Brain microvascular endothelial cell (primary cell): Measurements from ENCODE around the gene NTM.

Experiments
- DNase-seq: peaks from one replicate; pipeline ENCODE4 v3.0.0-alpha.2; 2020
- H3K27ac ChIP-seq: fragments of 250-450 bp; sonication (Bioruptor Pico); 2 replicates; pipeline ENCODE4 v1.5.1; 2020; ENCODE audit warnings: mild to moderate bottlenecking, moderate library complexity
- H3K27me3 ChIP-seq: fragments of 250-450 bp; sonication (Bioruptor Pico); replicated peaks from 2 replicates; pipeline ENCODE4 v1.5.1; 2020; ENCODE audit warnings: mild to moderate bottlenecking
- H3K36me3 ChIP-seq: fragments of 250-450 bp; sonication (Bioruptor Pico); replicated peaks from 2 replicates; pipeline ENCODE4 v1.5.1; 2020; ENCODE audit warnings: mild to moderate bottlenecking
- H3K4me3 ChIP-seq: 2 replicates; pipeline ENCODE4 v1.5.1; 2011; ENCODE audit warnings: low read depth, mild to moderate bottlenecking, control low read depth, low read length, moderate library complexity
- in situ Hi-C: cut with HindIII; loops from 2 replicates; pipeline ENCODE4 v1.10.0; 2017; ENCODE audit warnings: low sequenced_read_pairs, low pct_ligation_motif_present
- TF ChIP-seq, protein P1 (sequence below): IDR thresholded peaks from 2 replicates; pipeline ENCODE4 v1.5.1; 2011; ENCODE audit warnings: low read depth, mild to moderate bottlenecking, moderate library complexity, low read length, control low read depth, inconsistent platforms; ENCODE audit errors: missing control alignments

The NTM gene

DNA sequence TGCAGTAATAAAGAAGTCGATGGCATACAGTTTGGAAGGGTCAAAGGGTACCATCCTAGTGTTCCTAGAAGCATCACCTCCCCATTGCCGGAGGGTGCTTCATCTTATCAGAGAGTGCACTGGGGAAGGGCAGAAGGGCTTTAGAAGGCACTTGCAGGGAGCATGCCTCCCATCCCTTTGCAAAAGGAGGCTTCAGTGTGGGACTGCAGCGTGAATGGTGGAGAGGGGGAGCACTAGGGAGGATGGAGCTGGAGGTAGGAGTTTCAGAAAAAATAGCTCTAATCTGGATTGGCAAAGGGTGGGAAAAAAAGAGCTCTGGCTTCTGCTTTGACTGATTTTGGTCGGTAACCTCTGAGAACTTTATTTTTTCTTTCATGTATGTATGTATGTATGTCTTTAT is 5.0 kb downstream of the NTM start:
- H3K27ac ChIP-seq, result no peak overlapping the region
- TF ChIP-seq, protein P1, sequence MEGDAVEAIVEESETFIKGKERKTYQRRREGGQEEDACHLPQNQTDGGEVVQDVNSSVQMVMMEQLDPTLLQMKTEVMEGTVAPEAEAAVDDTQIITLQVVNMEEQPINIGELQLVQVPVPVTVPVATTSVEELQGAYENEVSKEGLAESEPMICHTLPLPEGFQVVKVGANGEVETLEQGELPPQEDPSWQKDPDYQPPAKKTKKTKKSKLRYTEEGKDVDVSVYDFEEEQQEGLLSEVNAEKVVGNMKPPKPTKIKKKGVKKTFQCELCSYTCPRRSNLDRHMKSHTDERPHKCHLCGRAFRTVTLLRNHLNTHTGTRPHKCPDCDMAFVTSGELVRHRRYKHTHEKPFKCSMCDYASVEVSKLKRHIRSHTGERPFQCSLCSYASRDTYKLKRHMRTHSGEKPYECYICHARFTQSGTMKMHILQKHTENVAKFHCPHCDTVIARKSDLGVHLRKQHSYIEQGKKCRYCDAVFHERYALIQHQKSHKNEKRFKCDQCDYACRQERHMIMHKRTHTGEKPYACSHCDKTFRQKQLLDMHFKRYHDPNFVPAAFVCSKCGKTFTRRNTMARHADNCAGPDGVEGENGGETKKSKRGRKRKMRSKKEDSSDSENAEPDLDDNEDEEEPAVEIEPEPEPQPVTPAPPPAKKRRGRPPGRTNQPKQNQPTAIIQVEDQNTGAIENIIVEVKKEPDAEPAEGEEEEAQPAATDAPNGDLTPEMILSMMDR, result no peak
- H3K36me3 ChIP-seq, result no peaks in the 10 kb centered on the region
- in situ Hi-C loops, result no loop called here
- H3K4me3 ChIP-seq, result no peak overlapping the region
- H3K27me3 ChIP-seq, result peaks cover 9% of the 10 kb centered on the region
- DNase-seq, result no peak

DNA sequence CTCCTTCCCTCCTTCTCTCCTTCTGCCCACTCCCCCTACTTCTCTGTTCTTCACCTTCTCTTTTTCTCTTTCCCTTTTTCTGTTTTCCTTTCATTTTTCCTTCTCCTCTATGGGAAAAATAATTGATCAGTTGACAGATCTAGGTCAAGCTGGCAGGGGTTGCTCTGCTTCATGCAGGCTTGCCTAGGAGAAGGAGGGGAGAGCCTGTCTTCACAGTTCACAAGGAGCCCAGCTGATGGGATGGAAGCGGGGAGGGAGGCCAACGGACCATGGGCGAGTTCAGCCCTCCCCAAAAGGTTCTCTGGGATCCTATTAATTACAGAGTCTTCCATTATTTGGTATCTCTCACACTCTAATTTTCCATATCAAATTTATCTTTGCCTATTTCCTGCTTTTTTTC is 5.5 kb downstream of the NTM start:
- in situ Hi-C loops, result no loop called here
- no peak for DNase-seq
- TF ChIP-seq, protein P1, result no peak

DNA sequence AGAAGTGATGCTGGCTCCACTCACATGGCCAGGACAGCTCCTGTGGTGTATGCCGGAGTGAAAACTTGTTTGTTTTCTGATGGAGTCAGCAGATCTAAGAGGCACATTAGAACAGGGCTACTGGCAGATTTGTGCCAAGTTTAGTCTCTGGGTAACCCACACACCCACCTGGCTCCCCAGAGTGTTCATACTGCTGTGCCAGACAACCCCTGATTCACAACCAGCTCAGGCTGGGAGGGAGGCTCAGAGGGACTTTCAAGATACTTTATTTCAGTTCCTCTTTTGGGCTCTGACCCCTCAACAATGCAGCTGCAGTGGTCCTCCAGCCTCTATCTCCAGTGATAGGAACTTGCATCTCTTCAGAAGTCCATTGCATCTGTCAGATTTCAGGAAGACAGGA is 8.5 kb downstream of the NTM start:
- no peaks in the 10 kb centered on the region for H3K36me3 ChIP-seq
- in situ Hi-C loops, result no loop called here

More for the DNA sequence above, 5.5 kb downstream of the NTM start:
- H3K36me3 ChIP-seq, result no peaks in the 10 kb centered on the region
- no peak overlapping the region for H3K27ac ChIP-seq
- H3K27me3 ChIP-seq, result peaks cover 9% of the 10 kb centered on the region
- H3K4me3 ChIP-seq, result no peak overlapping the region

DNA sequence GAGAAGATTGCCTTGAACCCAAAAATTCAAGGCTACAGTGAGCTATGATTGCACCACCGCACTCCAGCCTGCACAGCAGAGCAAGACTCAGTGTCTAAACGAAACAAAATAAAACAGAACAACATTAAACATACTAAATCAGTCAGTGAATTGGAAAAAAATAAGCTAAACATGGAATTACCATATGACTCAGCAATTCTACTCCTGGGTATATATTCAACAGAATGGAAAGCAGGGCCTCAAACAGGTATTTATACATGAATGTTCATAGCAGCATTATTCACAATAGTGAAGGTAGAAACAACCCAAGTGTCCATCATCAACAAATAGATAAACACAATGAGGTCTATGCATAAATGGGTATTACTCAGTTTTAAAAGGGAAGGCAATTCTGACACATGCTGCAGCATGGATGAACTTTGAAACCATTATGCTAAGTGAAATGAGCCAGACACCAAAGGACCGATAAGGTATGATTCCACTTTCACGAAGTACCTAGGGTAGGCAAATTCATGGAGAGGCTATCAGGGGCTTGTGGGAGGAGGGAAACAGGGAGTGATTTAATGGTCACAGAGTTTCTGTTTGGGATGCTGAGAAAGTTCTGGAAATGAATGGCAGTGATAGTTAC is 15.5 kb downstream of the NTM start:
- Histone ChIP-seq H3K27ac (no peak overlapping the region), H3K27me3 (no peaks in the 10 kb centered on the region), H3K4me3 (no peak overlapping the region), H3K36me3 (no peaks in the 10 kb centered on the region)
- in situ Hi-C loops, result no loop called here
- DNase-seq, result no peak
- TF ChIP-seq, protein P1, result no peak

More for the DNA sequence above, 8.5 kb downstream of the NTM start:
- DNase-seq, result no peak
- TF ChIP-seq, protein P1, result no peak
- H3K27ac ChIP-seq, result no peak overlapping the region
- no peak overlapping the region for H3K4me3 ChIP-seq
- no peaks in the 10 kb centered on the region for H3K27me3 ChIP-seq

DNA sequence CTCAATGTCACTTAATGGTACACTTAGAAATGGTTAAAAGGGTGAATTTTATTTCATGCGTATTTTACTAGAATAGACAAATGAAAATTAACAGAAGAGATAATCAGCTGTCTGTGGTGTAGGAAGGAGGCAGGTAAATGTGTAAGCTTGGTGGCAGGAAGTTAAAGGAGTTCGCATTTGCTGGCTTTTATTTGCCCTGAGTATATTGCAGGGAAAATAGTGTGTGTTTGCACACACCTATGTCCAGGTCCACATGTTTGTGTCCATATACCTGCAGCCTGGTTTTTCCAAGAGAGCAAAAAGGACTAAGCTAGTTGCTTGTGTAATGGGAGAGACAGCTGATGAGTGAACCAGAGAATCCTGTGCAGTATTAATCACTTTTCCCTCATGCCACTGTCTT is 16.0 kb downstream of the NTM start:
- no peak for DNase-seq
- TF ChIP-seq, protein P1, result no peak
- H3K4me3 ChIP-seq, result no peak overlapping the region
- no peak overlapping the region for H3K27ac ChIP-seq
- no peaks in the 10 kb centered on the region for H3K27me3 ChIP-seq
- in situ Hi-C loops, result no loop called here
- no peaks in the 10 kb centered on the region for H3K36me3 ChIP-seq

DNA sequence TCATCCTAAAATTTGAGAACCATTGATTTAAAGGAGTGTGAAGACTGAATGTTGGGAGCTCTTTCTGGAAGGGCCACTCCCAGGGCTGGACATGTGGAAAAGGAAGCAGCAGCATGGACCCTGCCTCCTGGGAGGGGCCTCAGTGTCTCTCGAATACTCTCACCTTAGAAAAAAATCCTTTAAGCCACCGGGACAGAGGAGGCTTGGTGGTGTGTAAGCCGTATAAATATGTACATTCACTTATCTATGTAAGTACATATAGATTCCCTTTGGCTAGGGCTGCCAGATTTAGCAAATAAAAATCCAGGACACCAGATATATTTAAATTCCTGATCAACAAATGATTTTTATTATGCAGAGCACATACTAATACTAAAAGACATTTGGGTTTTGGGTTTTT is 17.6 kb downstream of the NTM start:
- in situ Hi-C loops, result no loop called here
- no peak for DNase-seq
- TF ChIP-seq, protein P1, result no peak
- no peak overlapping the region for H3K4me3 ChIP-seq
- no peaks in the 10 kb centered on the region for H3K36me3 ChIP-seq
- no peaks in the 10 kb centered on the region for H3K27me3 ChIP-seq
- no peak overlapping the region for H3K27ac ChIP-seq
